Osteoblast (primary cell): Measurements from ENCODE around the gene ADAMTS2. TPM values are rescaled to one million over a fixed set of nuclear protein-coding genes. Genes with fewer than 3 reads are reported as not detected.

Source experiments
- small RNA-seq: library from RNA; depleted of rRNA; stranded (forward); fragments of <200 nt; gene quantifications from one replicate; pipeline ENCODE3, GENCODE V24; 2012
- total RNA-seq: library from RNA; depleted of rRNA; stranded (reverse); fragments of >200 nt; gene quantifications from 2 replicates; pipeline ENCODE4 v1.2.3, GENCODE V29; 2012

The ADAMTS2 gene
- total RNA-seq, 1 donor, result 144 TPM

Small RNAs within 50 kb of the gene (small RNA-seq; reads per million reads assigned to genes)
- not detected for gene AC109479.2

Other genes starting within 250 kb of the ADAMTS2 start
- gene RUFY1, start 205.1 kb upstream of the ADAMTS2 start, total RNA-seq, result 51.8 and 54.2 TPM in 2 replicates